Muscle layer of colon (tissue), 2 donors: ENCODE measurements around the gene OAT.

Source experiments
- H3K27ac ChIP-seq: one replicate; pipeline ENCODE4 v1.7.0; 2013; ENCODE audit warnings: low read depth, mild to moderate bottlenecking, low read length, moderate library complexity
- H3K27me3 ChIP-seq, 2 donors: one replicate each; pipeline ENCODE4 v1.7.0; 2013; ENCODE audit warnings: low read length in 2 of 2, mild to moderate bottlenecking in 2 of 2; ENCODE audit not compliant: insufficient read depth in 2 of 2, control insufficient read depth in 1 of 2
- H3K36me3 ChIP-seq: one replicate; pipeline ENCODE4 v1.7.0; 2013; ENCODE audit warnings: mild to moderate bottlenecking, low read length; ENCODE audit not compliant: insufficient read depth
- H3K4me1 ChIP-seq: one replicate; pipeline ENCODE4 v1.7.0; 2013; ENCODE audit warnings: mild to moderate bottlenecking, low read length; ENCODE audit not compliant: insufficient read depth
- H3K4me3 ChIP-seq, 2 donors: one replicate each; pipeline ENCODE4 v1.7.0; 2013; ENCODE audit warnings: low read length in 2 of 2, low read depth in 1 of 2, mild to moderate bottlenecking in 1 of 2, moderate library complexity in 1 of 2
- H3K9ac ChIP-seq: one replicate; pipeline ENCODE4 v1.7.0; 2013; ENCODE audit warnings: low read length
- H3K9me3 ChIP-seq: one replicate; pipeline ENCODE4 v1.7.0; 2013; ENCODE audit warnings: mild to moderate bottlenecking, low read length
- donor health status: abdominal sarcoma.
- donor health status: Adenocarcinoma of cecum.

The OAT gene

DNA sequence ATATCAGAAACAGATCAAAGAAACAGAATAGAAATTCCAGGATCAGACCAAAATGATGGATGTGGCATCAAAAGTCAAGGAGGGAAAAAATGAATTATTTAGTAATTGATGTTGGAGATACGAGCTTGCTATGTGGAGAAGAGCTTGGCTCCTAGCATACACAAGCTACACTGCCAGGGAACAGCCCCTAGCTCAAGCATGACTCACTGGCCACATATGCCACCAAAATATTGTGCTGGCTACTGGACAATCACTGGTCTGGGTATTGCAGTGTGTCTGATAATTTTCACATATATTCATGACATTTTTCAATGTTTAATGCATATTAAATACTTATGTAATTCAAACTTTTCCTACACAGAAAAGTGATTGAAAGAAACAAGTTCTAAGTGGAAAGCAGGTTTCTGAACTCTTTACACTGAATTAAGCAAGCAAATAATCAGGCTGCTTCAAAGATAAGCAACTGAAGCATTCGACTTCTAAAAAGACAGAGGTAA, 59.3 kb downstream of the OAT start:
- H3K27ac ChIP-seq, result no peak overlapping the region

DNA sequence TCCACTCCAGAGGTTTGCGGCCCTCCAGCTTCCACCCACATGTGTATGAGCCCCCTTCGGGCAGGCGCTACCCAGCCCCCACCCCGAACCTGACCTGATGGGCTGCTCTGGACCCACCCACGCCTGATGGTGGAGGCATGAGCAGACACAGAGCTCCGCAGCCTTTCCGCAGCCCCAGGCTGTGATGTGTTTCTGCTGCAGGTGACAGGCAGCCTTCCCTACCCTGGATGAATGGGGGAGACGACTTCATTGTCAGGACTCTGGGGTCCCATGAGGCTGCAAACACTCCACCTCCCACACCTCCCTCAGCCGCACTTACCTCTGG, 61.2 kb downstream of the OAT start:
- Histone ChIP-seq H3K9ac (no peak overlapping the region), H3K4me3 (no peak overlapping the region), H3K27me3 (no peaks in the 10 kb centered on the region), H3K36me3 (no peaks in the 10 kb centered on the region), H3K27ac (no peak overlapping the region), H3K4me1 (no peaks in the 10 kb centered on the region), H3K9me3 (no peaks in the 10 kb centered on the region)

More for the DNA sequence above, 59.3 kb downstream of the OAT start:
- Histone ChIP-seq H3K27me3 (no peaks in the 10 kb centered on the region), H3K9ac (no peak overlapping the region), H3K4me3 (no peak overlapping the region), H3K36me3 (no peaks in the 10 kb centered on the region), H3K9me3 (no peaks in the 10 kb centered on the region), H3K4me1 (no peaks in the 10 kb centered on the region)

DNA sequence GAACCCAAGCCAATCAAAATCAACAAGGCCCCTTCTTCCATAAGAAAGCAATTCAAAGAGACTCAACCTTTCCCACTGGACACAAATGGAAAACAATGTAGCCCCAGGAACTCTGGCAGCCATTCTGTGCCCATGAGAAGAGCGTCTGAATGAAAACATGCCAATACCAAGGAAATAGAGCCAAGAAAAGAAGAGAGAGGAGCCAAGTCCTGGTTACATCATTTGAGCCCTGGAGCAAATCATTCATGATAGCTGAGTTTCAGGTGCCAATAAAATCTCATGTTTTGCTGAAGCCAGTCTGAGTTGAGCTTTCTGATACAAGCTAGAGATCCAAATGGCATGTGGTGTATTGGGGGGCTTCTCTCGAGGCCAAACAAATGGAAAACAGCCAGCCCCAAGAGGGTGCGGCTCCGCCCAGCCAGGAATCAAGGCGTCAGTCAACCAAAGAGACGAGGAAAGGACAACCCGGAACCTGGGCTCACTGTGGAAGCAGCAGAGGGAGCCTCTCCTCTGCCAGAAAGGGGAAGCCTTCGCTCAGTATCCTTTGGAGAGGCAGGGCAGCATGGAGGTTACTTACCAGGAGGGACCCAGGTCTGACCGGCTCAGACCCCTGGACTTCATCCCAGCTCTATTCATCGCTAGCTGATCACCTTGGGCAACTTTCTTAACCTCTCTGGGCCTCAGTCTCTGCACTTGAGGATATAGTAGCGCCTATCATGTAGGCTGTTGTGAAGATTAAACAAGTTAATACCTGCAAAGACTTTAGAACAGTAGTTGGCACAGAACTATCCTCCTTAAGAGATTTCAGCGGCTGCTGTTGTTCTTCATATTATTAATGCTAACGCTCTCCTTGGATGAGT, 61.8 kb downstream of the OAT start:
- H3K9ac ChIP-seq, result no peak overlapping the region
- H3K27me3 ChIP-seq, result no peaks in the 10 kb centered on the region
- no peak overlapping the region for H3K4me3 ChIP-seq
- no peaks in the 10 kb centered on the region for H3K9me3 ChIP-seq
- no peaks in the 10 kb centered on the region for H3K36me3 ChIP-seq
- no peaks in the 10 kb centered on the region for H3K4me1 ChIP-seq
- H3K27ac ChIP-seq, result no peak overlapping the region

DNA sequence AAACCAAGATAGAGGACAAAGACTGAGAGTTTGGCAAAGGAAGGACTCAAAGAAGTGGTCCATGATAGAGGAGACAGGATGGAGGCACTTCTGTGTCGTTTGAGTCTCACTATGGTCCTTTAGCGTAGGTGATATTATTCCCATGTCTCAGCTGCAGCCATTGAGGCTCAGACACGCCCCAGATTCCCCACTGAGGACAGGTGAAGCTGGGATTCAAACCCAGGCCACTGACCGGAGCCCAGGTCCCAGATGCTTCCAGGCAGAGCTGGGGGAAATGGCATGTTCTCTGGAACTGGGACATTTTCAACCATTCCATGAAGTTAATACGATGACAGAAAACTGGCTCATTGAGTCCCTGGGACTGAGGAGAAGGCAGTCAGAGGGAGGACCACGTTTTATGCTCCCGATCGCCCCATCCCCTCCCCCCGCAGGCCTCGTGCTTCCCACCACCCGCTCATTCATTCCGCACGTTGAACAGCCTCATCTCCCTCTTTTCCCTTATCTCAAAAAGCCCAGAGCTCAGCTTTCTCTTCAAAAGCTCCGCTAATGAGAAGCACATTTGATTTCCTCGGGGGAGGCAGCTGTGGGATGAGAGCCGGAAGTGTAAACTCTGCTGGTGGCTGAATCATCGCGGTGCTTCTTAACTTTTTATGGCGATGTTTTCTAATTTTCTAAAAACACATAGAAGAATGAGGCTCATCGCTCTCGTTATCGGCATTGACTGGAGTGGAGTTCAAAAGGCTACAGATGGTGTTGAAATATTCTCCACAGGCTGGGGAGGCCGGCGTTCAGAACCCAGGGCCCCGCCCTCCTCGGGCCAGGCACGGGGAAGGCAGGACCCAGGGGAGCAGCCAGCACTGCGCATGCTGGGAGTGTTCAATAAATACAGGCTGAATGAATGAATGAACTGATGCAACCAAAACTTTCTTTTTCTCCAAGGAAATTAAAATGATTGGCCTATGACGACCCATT, 64.0 kb downstream of the OAT start:
- Histone ChIP-seq H3K4me1 (no peaks in the 10 kb centered on the region), H3K36me3 (no peaks in the 10 kb centered on the region), H3K9me3 (no peaks in the 10 kb centered on the region), H3K9ac (no peak overlapping the region), H3K27me3 (no peaks in the 10 kb centered on the region), H3K27ac (peak overlapping the region; percentile 4), H3K4me3 (peak overlapping the region in 1 of 2 donors; percentile 9)

DNA sequence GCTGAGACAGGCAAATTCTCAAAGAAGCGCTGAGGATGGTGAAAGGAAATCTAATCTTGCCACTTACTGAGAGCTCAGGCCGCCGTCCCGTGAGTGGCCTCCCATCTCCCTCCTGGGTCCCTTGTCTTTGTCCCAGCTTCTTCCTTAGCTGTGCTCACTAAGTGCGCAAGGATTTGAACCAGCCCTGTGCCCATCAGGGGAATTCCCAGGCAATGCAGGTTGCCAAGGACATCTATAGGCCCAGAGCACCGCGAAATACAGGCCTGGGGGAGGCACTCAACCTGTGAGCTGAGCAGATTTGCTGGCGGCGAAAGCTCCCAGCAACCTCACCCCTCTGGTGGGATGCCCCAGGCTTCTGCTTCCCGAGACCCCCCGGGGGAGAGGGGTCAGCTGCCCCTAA, 64.8 kb downstream of the OAT start:
- H3K9ac ChIP-seq, result no peak overlapping the region
- no peaks in the 10 kb centered on the region for H3K36me3 ChIP-seq
- H3K27ac ChIP-seq, result no peak overlapping the region
- H3K9me3 ChIP-seq, result no peaks in the 10 kb centered on the region
- H3K4me3 ChIP-seq, result no peak overlapping the region
- H3K27me3 ChIP-seq, result no peaks in the 10 kb centered on the region
- no peaks in the 10 kb centered on the region for H3K4me1 ChIP-seq

DNA sequence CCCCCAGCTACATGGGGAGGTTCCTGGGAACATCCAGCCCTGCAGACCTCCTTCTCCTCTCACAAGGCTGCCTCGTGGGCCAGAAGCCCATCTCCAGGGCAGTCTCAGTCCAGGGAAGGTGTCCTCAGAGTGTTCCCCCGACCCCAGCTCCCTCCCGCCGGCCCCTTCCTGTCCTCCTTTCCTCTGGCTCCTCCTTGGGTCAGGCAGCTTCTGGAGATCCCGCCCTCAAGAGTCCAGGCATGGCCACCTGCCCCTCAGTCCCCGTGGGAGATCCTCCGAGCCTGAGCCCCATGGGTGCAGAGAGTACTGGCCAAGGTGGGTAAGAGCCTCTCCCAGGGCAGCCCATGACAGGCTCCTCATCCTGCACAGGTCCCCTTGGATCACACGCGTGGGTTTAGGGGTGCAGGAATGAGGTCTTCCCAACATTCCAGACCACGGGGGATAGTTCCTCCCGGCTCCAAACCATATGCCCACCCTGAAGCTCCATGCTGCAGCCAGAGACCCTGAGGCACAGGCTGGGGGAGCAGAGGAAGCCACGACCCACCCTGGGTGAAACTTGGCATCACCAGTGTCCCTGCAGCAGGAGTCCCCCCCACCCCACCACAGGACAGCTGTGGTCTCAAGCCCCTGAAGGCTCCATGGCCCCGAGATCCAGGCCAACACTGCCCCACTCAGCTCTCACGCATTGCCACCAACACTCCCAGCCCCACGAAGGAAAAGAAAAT, 65.5 kb downstream of the OAT start:
- Histone ChIP-seq H3K27me3 (no peaks in the 10 kb centered on the region), H3K4me3 (no peak overlapping the region), H3K9me3 (no peaks in the 10 kb centered on the region), H3K36me3 (no peaks in the 10 kb centered on the region), H3K9ac (no peak overlapping the region), H3K27ac (no peak overlapping the region), H3K4me1 (no peaks in the 10 kb centered on the region)

DNA sequence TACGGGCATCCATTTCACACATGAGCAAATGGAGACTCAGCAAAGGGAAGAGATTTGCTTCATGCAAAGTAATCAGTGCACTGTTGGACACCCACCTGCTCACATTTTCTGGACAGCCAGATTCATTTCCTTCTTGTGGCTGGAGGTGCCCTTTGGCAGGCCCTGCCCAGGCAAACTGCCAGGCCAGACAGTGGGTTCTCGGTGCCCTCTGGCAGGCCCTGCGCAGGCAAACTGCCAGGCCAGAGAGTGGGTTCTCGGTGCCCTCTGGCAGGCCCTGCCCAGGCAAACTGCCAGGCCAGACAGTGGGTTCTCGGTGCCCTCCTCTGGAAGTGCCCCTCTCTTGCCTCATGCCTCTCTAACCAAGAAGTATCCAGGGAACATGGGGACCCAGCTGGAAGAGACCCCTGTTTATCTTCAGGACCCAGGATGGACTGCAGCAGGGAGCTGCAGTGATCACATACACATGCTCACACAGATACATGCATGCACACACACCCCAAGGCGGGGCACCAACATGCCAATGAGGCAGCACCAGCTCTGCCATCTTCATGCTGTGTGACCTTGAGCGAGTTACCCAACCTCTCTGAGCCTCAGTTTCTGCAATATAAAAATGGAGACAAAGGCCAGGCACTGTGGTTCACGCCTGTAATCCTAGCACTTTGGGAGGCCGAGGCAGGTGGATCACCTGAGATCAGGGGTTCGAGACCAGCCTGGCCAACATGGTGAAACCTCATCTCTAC, 67.1 kb downstream of the OAT start:
- no peaks in the 10 kb centered on the region for H3K36me3 ChIP-seq
- H3K27me3 ChIP-seq, result no peaks in the 10 kb centered on the region
- H3K4me1 ChIP-seq, result no peaks in the 10 kb centered on the region
- no peak overlapping the region for H3K9ac ChIP-seq
- H3K4me3 ChIP-seq, result no peak overlapping the region
- no peaks in the 10 kb centered on the region for H3K9me3 ChIP-seq
- no peak overlapping the region for H3K27ac ChIP-seq

DNA sequence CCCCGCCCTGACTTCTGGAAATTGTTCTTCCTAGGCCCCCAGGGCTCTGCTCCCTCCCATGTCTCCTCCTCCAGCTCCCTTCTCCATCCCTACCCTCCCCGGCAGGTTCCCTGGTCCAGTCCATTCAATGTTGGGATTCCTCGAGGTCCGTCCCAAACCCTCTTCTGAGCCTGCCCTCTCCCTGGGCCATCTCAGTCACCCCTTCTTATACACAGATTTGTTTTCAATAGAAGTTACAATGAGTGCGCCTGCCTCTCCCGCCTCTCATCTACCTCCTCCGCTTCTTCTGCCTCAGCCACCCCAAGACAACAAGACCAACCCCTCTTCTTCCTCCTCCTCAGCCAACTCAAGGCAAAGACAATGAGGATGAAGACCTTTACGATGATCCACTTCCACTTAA, 67.9 kb downstream of the OAT start:
- no peaks in the 10 kb centered on the region for H3K9me3 ChIP-seq
- H3K36me3 ChIP-seq, result no peaks in the 10 kb centered on the region
- no peak overlapping the region for H3K4me3 ChIP-seq
- no peak overlapping the region for H3K9ac ChIP-seq
- no peak overlapping the region for H3K27ac ChIP-seq
- no peaks in the 10 kb centered on the region for H3K27me3 ChIP-seq
- H3K4me1 ChIP-seq, result no peaks in the 10 kb centered on the region

DNA sequence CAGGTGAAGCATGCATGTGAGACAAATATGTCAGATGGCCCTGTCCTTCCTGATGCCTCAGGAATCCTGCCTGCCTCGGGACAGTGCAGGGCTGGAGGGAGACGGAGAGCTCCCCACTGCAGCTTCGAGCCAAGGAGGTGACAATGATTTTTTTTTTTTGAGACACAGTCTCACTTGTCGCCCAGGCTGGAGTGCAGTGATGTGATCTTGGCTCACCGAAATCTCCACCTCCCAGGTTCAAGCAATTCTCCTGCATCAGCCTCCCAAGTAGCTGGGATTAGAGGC, 68.8 kb downstream of the OAT start:
- H3K4me1 ChIP-seq, result no peaks in the 10 kb centered on the region
- H3K9me3 ChIP-seq, result no peaks in the 10 kb centered on the region
- no peak overlapping the region for H3K4me3 ChIP-seq
- no peak overlapping the region for H3K9ac ChIP-seq
- H3K36me3 ChIP-seq, result no peaks in the 10 kb centered on the region
- H3K27ac ChIP-seq, result no peak overlapping the region
- H3K27me3 ChIP-seq, result no peaks in the 10 kb centered on the region

DNA sequence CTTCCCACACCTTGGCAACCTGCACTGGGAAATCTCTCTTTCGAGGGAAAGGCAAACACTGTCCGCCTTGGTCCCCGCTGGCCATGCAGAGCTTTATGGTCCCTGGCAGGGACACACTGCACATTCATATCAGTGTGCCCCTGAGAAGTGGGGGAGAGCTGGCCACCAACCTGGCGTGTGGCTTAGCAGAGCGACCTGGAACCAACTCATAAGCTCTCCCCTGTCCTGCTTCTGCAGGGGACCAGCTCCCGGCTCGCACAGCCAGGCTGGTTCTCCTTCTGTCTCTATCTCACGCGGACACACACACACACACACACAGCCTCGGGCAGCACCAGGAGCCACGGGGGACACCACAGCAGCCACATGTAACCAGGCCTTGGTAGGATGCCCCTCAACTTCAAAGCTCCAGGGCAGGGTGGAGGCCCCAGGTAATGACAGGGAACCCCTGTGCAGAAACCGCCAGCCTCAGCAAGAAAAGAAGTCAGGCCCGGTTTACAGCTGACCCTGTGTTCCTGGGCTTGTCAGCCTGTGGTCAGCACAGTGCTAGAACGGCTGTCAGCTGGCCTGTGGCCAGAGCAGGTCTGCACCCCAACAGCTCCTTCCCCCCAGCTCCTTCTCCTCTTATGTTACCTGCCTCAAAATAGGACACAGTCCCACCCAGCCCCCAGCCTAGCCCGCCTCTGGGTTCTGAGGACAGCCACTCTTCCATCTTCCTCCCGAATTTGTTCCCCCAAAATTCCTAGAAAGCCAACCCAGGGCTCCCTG, 69.3 kb downstream of the OAT start:
- no peak overlapping the region for H3K4me3 ChIP-seq
- no peaks in the 10 kb centered on the region for H3K9me3 ChIP-seq
- H3K36me3 ChIP-seq, result no peaks in the 10 kb centered on the region
- no peaks in the 10 kb centered on the region for H3K27me3 ChIP-seq
- H3K4me1 ChIP-seq, result no peaks in the 10 kb centered on the region
- H3K27ac ChIP-seq, result no peak overlapping the region
- no peak overlapping the region for H3K9ac ChIP-seq
